Measurements from ENCODE around the gene ARNT2.

DNA sequence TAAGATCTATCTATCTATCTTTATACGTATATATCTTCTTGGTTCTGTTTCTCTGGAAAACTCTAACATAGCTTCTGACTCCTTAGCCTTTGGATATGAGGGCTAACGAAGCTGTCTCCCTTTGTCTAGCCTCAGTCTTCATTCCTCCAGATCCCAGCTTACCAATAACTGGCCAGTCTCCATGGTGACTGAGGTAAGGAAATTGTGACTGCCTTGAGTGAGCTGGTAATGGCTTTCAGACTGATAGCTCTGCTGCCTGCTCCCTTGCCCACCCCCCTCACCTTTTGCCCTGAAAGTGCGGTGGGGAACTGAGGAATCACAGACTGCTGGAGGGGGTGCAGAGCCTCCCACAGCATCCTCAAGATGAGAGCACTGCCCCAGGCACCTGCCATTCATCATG is 225.2 kb downstream of the ARNT2 start:
- TF ChIP-seq RCOR1 (IDR thresholded peaks at IDR 0.05; ENCODE audit: low read length) (no peak), POLR2AphosphoS5 (IDR thresholded peaks at IDR 0.05; ENCODE audit: low read depth, low read length) (no peak), FOXJ3 (CRISPR knock-in tag; IDR thresholded peaks at IDR 0.05) (no peak), GABPA (IDR thresholded peaks at IDR 0.05; ENCODE audit: low read depth) (no peak)
- TF ChIP-seq, protein P1, sequence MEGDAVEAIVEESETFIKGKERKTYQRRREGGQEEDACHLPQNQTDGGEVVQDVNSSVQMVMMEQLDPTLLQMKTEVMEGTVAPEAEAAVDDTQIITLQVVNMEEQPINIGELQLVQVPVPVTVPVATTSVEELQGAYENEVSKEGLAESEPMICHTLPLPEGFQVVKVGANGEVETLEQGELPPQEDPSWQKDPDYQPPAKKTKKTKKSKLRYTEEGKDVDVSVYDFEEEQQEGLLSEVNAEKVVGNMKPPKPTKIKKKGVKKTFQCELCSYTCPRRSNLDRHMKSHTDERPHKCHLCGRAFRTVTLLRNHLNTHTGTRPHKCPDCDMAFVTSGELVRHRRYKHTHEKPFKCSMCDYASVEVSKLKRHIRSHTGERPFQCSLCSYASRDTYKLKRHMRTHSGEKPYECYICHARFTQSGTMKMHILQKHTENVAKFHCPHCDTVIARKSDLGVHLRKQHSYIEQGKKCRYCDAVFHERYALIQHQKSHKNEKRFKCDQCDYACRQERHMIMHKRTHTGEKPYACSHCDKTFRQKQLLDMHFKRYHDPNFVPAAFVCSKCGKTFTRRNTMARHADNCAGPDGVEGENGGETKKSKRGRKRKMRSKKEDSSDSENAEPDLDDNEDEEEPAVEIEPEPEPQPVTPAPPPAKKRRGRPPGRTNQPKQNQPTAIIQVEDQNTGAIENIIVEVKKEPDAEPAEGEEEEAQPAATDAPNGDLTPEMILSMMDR (IDR thresholded peaks at IDR 0.05), result no peak
